NCI-H2227 (cell line): ENCODE results near the gene MAP7D1.

ENCODE experiments used
- DNase-seq: peaks from one replicate; lab custom pipeline; 2025; ENCODE audit not compliant: unreplicated experiment; lab: John Stamatoyannopoulos, UW

Gene MAP7D1

DNA sequence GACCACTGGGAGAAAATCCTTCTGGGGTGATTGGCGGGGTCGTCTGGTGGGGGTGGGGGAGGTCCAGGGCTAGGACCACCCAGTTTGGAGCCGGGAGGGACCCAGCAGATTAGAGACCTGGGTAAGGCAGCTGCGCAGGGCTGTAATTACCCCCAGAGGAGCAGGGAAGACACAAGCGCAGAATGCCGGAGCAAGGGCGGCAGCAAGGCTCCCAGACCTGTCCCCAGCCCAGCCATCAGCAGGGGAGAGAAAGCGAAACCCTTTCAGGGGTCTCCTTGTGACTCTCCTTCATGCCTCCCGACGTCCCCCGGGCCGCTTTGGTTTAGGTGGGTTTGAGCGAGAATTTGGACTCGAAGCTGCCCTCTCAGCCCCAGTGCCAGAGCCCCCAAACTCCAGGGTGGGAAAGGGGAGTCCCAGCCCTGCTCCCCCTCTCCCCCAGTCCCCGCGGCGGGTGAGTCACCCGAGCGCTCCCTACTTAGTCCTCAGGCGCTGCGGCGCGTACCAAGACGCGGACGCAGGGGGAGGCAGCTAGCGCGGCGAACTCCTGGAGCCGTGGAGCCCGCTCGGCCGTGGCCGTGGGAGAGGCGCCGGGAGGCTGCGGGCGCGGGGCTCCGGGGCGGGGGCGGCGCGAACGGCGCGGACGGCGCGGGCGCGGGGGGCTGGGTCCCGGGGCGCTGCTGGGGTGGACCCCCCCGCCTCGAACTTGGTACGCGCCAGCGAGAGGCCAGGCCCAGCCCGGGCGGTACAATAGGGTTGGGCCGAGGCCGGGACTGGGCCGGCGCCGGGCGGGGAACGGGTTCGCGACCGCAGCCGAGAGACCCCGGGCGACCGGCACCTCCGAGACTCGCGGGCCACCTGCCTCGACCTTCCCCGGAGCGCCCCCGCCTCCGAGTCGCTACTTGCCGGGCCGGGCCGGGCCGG is at the start of gene MAP7D1:
MAP7D1 (plus strand) TSS at position 753 of the 921 bp plus-strand sequence. CDS start 258 bp downstream, outside the sequence.
- peak; percentile 90 for DNase-seq

DNA sequence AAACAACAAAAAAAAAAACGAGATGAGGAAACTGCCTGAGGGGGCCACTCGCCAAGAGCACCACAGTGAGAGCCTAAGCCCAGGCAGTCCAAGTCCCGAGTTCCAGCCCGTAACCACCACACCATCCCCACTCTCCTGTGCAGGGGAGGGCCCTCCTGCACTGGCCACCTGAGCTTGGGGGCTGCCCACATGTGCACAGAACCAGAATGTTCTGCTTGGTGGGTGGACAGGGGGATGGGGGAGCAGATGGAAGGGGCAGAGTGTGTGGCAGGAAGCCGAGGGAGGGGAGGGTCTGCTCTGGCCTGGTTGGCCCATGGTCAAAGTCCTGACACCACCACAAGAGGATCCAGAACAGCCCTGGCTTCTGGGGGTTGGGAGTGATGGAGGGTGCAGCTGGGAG is 49.7 kb upstream of the MAP7D1 start:
- DNase-seq, result no peak

DNA sequence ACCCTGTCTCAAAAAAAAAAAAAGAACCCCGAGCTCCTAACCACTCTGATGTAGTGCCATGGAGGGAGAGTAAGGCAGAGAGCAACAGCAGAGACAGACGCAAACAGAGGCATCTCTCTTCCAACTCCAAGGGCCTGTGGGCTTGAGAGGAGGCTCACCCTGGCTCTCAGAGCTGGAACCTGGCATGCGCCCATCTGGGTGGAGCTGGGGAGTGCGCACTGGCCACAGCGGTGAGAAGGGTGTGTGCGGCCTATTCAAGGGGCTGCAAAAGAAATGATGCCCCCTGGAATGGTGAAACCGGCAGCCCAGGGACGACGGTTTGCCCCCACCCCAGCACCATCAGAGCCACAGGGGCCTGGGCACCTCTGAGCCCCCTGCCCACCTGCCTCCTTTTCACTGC is 48.6 kb upstream of the MAP7D1 start:
- DNase-seq, result no peak

DNA sequence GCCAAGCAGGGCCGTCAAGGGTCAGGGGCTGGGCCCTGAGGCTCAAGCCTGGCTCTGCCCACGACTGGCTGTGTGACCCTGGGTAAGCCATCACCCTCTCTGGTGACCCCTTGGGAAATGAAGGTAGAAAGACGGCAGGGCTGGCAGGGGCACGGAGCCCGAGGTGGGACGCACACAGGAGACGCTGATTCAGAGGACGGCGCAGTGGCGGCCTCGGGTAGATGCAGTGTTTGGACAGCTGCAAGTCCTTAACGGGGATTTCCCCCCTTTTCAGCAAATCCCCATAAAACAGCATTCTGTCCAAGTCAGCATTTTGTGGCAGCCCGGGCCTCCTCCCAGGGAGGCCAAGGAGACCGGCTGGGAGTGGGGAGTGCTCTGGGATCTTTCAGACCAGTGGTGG is 47.6 kb upstream of the MAP7D1 start:
- no peak for DNase-seq

DNA sequence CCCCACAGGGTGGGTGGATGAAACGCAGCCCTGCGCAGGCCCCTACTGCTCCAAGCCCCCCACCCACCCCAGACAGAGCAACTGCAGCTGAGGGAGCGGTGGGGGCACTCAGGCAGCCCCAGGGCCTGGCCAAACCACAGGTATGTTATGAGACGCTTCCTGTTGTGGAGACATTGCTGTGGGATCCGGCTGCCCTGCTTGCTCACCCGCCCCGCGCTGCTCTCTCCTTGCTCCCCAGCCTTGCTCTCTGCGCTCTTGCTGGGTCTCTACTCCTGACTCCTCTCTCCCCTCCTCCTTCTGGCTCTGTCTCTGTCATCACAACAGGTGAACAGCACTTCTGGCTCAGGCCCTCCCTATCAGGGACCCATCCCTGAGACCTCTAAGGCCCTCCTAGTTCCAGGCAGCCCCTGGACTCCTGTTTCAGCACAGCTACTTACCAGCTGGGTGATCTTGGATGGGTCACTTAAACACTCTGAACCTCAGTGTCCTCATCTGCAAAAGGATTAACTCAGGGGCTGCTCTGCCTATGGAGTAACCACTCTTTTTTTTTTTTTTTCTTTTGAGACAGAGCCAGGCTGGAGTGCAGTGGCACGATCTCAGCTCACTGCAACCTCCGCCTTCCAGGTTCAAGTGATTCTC is 46.8 kb upstream of the MAP7D1 start:
- no peak for DNase-seq

DNA sequence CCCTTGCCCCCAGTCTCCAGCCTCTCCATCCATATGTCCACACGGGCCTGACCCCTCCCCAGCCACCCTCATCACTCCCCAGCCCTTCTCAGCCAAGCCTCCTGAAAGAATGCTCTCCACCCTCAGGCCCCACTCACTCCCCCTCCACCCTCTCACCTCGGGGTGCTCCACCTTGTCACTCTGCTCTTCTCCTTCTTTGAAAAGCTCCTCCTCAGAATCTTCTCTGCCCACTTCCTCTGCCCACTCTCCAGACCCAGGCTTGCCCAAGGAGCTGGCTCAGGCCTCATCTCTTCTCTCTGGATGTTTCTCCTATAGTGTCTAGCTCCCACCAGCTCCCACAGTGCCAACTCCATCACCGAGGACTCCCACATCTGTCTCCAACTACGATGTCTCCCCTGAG is 44.8 kb upstream of the MAP7D1 start:
- no peak for DNase-seq

DNA sequence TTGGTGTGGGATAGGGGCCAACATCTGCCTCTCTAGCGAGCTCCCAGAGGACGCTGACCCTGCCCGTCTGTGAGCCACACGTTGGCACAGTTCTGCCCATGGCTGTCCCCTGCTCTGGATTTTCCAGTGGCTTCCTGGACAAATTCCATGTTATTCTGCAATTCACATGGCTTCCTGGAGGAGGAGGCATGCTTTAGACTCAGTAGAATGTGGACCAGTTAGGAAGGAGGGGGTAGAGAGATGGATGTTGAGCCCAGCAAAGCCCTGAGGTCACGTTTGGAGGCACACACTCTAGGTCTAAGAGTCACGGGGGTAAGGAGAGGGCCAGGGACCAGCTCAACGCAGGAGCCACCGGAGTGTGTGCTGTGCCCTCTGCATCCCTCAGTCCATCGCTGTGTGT is 43.1 kb upstream of the MAP7D1 start:
- DNase-seq, result no peak

DNA sequence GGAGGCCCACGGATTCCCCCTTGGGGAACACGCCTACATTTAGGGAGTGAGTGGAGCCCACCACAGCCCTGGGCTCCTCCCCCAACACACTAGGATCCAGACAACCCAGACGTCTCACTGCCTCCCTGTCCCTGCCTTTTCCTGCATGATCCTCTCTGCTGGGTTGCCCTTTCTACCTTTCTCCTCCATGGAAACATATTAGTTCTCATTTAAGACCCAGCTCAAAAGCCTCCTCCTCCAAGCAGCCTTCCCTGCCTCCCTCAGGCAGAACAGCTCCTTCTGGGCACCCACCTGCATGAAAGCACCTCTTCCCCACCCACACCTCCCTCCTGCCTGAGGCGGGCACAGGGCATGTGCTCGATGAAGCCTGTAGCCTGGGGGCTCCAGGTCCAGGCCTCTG is 41.6 kb upstream of the MAP7D1 start:
- DNase-seq, result no peak

DNA sequence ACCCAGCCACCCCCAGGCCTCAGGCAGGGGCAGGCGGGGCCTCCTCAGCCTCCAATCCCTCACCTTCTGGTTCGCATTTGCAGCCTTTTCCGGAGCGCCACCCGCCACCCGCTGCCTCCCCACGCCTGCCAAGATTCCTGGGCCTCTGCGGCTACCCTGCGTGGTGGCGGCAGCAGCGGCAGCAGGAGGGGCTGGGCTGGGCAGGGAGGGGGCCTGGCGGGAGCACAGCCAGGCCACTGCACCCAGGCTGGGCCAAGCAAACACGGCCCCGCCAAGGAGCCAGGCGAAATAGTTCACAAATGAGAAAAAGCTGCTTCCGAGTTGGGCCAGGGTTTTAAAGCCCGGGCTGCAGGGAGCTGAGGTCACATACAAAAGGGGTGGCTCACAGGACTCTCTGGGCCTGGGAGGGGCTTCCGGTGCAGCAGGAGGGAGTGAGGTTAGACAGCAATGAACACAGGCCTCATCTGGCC is 40.7 kb upstream of the MAP7D1 start:
- no peak for DNase-seq

DNA sequence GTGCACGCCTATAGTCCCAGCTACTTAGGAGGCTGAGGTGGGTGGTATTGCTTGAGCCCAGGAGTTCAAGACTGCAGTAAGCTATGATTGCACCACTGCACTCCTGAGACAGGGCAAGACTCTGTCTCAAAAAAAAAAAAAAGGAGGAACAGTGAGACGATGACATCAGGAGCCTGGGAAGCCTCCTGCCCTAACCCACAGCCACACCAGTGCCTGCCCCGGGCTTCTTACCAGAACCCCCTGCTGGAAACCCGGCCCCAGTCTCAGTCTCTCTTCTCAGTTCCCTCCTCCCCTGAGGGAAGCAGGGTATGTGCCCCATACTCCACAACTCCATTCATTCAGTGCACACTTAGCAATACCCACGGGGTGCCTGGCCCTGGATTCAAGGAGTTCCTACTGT is 40.0 kb upstream of the MAP7D1 start:
- no peak for DNase-seq

DNA sequence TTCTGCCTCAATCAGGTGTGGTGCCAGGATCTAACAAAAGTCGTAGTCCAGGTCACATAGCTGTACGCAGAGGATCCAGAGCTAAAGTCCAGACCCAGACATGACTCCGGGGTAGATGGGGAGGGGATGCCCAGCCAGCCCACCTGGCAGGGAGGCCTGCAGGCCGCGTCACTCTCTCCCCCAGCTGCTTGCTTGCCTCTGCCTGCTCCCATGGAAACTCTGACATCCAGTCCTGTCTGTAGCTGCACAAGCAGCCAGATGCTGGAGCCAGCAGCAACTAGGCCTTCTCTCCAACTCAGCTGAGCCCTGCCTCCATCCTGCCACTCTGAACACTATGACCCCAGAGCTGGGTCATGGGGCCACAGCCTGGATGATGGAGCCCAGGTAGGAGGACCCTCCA is 39.1 kb upstream of the MAP7D1 start:
- DNase-seq, result no peak

DNA sequence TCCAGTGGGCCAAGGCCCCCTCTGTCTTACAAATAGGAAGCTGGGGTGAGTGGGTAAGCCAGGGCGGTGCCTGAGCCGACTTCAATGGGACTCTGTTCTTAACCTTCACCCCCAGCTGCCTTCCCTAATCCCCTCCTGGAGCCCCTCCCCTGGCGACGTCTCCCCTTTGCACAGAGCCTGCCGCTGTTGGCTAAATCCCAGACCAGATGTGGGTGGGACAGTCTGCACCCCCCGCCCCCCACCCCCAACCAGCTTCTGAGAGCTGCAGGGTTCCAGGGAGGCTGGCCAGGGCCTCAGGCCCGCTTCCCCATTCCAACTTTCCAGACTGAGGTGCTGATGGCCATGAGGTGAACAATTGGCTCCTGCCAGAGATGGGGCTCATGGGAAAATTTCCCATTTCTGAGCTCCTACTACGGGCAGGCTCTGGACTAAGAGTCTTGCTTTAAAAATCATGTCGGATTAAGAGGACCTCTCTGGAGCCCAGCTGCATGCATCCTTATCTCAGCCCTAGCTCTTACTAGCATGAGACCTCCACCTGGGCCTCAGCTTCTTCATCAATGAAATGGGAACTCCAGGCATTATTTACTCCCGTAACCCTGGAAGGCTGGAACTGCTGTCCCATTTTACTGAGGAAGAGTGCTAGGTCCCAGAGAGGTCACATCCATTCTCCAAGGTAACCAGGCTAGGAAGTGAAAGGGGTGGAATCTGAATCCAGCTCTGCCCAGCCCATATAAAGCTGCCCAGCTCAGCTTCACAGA is 37.3 kb upstream of the MAP7D1 start:
- no peak for DNase-seq

DNA sequence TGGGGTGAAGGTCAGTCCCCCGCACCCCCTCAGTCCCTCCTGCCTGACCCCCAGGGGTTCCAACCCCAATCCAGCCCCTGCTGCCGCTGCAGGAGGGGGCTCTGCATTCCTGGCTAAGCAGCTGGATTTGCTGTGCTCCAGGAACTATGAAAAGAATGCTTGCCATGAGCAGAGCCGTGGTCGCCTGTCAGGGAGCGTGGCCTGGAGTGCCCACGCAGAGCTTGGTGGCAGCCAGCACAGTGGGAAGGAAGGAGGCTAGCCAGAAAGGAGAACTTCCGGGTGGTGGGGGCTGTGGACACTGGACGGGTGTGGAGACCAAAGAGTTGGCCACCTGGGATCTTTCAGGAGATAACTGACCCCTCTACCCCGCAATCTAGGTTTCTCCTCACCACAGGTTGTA is 36.5 kb upstream of the MAP7D1 start:
- no peak for DNase-seq

DNA sequence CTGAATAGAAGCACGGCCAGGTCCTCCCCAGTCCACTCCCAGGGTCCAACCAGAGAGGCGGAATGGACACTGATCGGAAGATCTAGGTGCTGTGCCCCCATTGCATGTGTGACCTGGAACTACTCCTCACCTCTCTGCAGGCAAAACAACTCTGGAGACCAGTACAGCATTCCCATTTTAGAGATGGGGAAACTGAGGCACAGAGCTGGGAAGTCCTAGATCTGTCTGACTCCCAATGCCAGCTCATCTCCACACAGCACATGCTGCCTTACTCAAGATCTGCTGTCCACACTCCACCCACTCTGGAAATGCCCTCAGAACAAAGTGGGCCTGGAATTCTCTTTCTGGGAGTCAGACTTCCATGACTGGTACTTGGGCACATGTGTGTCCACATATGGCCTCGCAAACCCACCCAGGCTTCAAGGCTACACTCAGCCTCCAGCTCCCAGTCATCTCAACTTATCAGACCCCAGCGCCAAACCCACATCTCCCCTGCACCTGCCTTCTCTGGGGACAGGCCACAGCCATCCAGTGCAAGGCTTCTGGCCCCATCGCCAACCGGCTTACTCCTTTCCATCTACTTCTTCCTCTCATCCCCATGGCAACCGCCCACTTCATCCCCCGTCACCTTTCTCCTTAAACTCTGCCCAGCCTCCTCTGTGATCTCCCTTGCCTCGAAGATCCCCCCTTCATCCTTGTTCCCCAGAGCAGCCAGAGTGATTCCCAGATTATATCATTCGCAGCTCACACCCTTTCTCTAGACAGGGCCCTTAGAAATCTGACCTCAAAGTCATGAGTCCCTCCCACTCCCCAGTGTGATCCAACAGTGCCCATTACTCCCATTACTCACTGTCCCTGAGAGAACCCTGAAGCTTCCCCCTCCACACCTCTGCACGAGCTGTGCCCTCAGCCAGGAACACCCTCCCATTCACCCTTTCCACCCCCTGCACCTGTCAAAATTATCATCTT is 33.6 kb upstream of the MAP7D1 start:
- peak; percentile 25 for DNase-seq

DNA sequence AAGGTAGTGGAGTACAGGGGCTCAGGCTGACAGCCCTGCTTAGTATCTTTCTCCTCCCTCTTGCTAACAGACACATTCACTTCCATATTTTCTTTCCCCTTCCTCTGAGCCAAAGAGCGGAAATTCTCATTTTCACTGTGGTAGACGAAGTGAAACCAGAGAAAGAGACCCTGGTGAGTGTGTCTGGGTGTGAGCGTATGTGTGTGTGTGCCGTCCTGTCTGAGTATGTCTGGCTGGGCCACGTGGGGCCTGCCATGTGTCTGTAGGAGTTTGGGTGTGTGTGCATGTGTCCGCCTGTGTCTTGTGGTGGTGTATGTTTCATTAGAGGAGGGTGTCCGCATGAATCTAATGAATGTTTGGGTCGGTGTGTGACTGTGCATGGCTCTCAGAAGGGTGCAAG is 32.6 kb upstream of the MAP7D1 start:
- DNase-seq, result no peak

DNA sequence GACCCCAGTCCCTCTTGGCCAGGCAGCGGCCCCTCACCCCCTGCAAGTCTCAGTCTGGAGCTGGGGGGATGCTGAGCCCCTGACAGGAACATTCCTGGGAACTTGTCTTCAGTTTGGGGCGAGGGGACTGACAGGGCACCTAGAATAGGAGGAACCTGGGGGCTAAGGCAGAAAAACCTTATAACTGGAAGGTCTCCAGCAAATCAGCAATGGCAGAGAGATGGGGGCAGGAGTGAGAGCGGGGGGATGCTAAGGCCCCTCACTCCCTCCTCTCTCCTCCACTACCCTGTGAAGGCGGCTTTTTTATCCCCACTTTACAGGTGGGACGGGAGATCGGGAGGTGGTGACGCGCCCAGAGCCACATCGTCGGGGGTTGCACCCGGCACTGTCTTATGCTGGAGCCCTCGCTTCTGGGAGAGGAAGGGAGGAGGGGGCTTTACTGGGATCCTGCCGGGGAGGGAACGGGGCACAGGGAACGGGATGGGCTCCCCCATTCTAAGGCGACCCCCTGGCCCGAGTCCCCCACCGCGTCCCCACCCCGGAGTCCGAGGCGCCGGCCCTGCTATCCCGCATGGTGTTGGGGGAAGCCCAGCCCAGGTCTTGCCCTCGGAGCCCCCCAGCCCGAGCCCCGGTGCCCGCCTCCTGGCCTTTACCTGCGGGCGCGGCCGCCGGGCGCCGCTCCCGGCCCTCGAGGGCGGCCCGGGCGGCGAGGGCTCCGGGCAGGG is 31.4 kb upstream of the MAP7D1 start:
- DNase-seq, result no peak

DNA sequence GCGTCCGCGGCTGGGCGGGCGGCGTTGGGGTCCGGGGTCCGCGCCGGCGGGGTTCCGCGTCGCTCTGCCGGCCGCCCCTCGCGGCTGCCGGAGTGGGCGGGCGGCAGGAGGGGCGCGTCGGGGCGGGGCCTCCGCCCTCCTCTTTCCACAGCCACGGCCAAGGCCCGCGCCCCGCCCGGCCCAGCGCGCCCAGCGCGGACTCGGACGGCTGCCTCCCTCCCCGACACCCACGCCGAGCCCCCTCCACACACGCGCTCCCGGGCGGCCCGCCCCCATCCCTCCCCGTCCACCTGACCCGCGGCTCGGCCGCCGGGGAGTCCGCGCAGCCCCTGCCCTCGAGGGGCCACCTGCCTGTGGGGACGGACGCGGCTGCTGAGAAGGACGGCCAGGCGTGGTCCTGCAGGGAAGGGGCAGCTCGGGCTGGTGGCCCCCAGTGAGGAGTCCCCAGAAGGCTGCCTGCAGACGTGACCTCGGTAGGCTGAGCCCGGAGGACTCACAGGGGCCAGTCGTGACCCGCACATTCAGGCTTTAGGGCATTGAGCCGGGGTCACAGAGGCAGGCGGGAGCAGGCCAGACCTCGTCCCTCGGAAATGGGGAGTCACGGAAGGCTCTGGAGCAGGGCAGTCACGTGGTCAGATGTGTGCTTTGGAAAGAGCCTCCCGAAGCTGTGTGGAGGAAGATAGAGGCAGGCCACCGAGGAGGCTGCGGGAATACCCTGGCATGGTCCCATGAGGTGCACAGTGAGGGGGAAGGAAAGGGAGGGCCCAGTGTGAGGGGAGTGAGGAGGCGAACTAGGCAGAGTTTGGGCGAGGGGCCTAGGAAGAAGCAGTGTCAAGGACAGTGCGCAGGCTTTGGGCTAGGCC is 30.6 kb upstream of the MAP7D1 start, which contains the start of gene COL8A2:
COL8A2 (minus strand) TSS at position 94 of the 863 bp plus-strand sequence. CDS start 24,980 bp downstream, outside the sequence.
- no peak for DNase-seq

DNA sequence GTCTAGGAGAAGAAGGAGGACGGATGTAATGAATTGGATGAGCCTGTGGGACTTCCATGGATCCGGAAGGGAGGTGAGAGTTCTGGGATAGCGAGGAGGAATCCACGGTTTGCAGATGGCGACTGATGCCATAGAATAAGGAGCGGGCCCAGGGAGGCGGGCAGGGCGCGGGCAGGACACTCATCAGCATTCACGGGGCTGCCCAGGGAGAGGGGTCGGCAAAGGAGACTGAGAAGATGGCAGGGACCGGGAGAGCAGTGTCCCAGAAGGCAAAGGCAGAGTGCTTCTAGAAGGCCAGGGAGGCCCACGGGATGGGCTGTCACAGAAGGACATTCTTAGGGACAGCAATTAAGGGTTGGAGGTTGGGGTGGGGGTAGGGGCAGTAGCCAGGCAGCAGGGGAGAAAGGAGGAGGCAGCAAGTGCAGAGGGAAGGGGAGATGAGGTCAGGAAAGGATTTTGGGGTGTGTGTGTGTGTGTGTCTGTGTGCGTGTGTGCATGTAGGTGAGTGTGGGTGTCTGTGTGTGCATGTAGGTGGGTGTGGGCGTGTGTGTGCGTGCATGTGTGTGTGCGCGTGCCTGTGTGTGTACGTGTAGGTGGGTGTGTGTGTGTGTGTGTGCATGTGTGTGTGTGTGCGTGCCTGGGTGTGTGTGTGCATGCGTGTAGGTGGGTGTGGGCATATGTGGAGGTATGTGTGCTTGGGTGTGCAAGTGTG is 29.8 kb upstream of the MAP7D1 start:
- no peak for DNase-seq
